ENCODE data around the gene PTPRN2. TPM values are rescaled to one million over a fixed set of nuclear protein-coding genes. Genes with fewer than 3 reads are reported as not detected.

PTPRN2 gene
- total RNA-seq, 1 experiment from 2014 or later: 2.1 TPM

GRCh38 chr7:158050978-158051651 lies 536.5 kb downstream of the PTPRN2 start:
- no peaks in the 10 kb centered on the region; a peak in 1 of 4 replicates for H3K9me3 ChIP-seq (ENCODE audit: control insufficient read depth in 1 of 2, insufficient read depth in 1 of 2, low read depth in 1 of 2, low read length in 2 of 2)
- TF ChIP-seq TCF7L2 (IDR thresholded peaks at IDR 0.05; ENCODE audit: borderline replicate concordance, extremely low read depth, insufficient read depth, insufficient read length) (no peak), EGR1 (IDR thresholded peaks at IDR 0.05; ENCODE audit: low read depth) (no peak), EZH2 (IDR thresholded peaks at IDR 0.05) (no peak), ZNF274 (IDR thresholded peaks at IDR 0.05; ENCODE audit: low read depth, low read length) (no peak), SIN3A (IDR thresholded peaks at IDR 0.05; ENCODE audit: low read depth) (no peak), REST (IDR thresholded peaks at IDR 0.05; ENCODE audit: low read depth) (no peak)
- ChIA-PET CTCF (no interaction called here), RAD21 (ENCODE audit: low non-redundant PET in 1 of 2, low total read pairs in 2 of 2, uncharacterized antibody in 2 of 2, unreplicated experiment in 2 of 2) (no interaction called here), POLR2A (no interaction called here)
- H3K9ac ChIP-seq (ENCODE audit: low read length): no peak overlapping the region
- H3K27ac ChIP-seq (ENCODE audit: low read depth, low read length): no peak overlapping the region
- no peak overlapping the region for H3K4me3 ChIP-seq (replicated peaks in 1 of 2; ENCODE audit: low read depth in 1 of 2, low read length in 2 of 2)
- no peak for ATAC-seq
- no peak overlapping the region for H3K4me2 ChIP-seq (ENCODE audit: low read length)
- BruUV-seq (replicated peaks): no TSS peak
- H3K27me3 ChIP-seq (ENCODE audit: insufficient read depth, low read length): no peaks in the 10 kb centered on the region
- H4K20me1 ChIP-seq (ENCODE audit: insufficient read depth): no peaks in the 10 kb centered on the region
- no peaks in the 10 kb centered on the region for H3K9me2 ChIP-seq (ENCODE audit: insufficient read depth)
- H3K4me1 ChIP-seq (ENCODE audit: control insufficient read depth in 1 of 2, insufficient read depth in 2 of 2, low read length in 2 of 2): no peaks in the 10 kb centered on the region
- no peaks in the 10 kb centered on the region for H3K79me2 ChIP-seq (ENCODE audit: insufficient read depth, low read length)
- intact Hi-C loops (cut with micrococcal nuclease): no loop called here
- no peak overlapping the region for H2AFZ ChIP-seq (ENCODE audit: low read depth, low read length, poor library complexity, severe bottlenecking)
- no peak for DNase-seq (ENCODE audit: low read depth, low spot score)
- no peaks in the 10 kb centered on the region for H3K36me3 ChIP-seq (ENCODE audit: control insufficient read depth in 1 of 2, insufficient read depth in 2 of 2, low read length in 2 of 2)
